ENCODE data around the gene HEMK1.

The HEMK1 gene

GRCh38 chr3:50617096-50617791 lies 47.9 kb downstream of the HEMK1 start, which contains the start of gene MAPKAPK3:
MAPKAPK3 (plus strand) TSS chr3:50617151; CDS start chr3:50617566, 415 bp downstream.
- DNase-seq, result peak; percentile 22 to 30

GRCh38 chr3:50617911-50618481 lies 48.7 kb downstream of the HEMK1 start:
- DNase-seq, result peak in 1 of 2 experiments; percentile 22

- peak; percentile 96 for DNase-seq
Observed at GRCh38 chr3:50620420-50620819, 51.1 kb downstream of the HEMK1 start.

- no peak for DNase-seq
Observed at GRCh38 chr3:50620820-50621219, 51.5 kb downstream of the HEMK1 start.

DNA sequence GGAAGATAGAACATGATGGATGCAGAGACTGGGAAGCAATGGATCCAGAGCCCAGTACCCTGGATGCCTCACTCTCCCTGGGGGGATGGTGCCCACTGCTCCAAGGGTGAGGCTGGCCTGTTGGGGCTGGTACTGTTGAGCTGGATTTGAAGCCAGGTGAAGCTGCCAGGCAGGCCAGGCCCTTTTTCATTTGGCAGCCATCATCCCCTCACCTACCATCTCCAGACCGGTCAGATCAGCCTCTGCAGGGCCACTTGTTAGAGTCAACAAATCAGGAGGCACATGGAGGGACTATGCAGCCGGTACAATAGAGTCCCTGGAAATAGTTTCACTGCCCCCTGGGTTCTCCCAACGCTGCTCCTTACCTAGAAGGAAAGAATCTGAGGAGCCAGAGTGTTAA lies 53.6 kb downstream of the HEMK1 start:
- DNase-seq, result no peak

GRCh38 chr3:50623840-50624474 lies 54.6 kb downstream of the HEMK1 start:
- peak; percentile 50 to 56 for DNase-seq

- DNase-seq, result no peak
Observed at GRCh38 chr3:50624634-50625033, 55.3 kb downstream of the HEMK1 start.

DNA sequence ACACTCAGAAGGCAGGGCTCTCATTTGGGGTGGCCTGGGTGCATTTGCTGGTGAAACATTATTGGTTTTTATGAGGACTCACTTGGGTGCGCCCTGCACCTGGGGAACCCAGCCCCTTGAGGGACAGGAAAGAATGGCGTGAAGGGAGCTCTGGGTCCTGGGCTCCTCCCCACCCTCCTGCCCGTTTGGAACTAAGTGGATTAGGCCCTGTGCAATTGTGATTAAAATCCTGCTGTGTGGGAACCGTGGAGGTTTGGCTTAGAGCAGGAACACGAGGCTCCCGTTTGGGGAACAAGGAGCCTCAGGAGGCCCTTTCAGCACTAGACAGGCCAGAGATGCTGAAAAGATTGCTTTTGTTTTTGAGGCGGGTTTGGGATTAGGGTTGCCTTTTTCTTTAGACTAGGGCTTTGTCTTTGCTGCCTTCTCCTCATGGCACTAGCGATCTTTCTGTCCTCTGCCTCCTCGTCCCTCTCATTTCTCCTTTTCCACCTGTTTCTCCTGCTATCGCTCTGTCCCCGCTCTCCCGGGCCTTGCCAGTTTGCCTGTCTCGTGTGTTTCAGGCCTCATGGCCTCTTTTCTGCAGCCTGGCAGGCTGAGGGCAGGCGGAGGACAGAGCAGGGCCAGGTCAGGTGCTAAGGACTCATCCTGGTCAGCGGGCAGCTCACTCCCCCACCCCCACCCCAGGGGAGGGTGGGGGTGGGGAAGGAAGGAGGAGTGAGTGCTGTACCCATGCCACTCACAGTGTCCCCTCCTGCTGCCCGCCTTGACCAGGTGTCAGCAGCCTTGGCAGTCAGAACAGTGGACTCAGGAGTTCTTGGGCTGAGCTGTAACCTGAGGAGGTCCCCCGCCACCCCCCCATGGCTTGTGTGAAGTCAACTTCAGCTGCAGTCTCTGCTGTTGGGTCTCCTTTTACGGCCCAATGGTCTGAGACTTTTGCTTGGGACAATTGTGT lies 56.2 kb downstream of the HEMK1 start:
- DNase-seq, result no peak

DNA sequence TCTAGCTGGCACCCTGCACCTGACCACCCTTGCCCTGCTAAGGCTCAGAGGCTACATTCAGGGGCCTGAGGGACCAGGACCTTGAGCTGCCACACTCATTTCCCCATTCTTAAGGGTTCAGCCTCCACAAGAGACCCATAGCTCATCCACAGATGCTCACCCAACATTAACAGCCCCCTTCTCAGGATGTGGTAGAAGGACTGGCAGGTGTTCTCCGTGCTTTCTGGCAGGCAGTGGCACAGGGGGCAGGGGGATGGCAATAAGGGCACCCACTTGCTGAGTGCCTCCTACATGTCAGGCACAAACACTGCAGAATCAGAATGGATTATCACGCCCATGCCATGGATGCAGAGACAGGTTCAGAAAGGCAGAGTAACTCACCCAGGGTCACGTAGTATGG lies 57.1 kb downstream of the HEMK1 start:
- DNase-seq, result no peak

GRCh38 chr3:50627407-50628051 lies 58.2 kb downstream of the HEMK1 start:
- DNase-seq, result peak; percentile 22 to 55

- DNase-seq, result no peak
Observed at GRCh38 chr3:50628601-50629000, 59.3 kb downstream of the HEMK1 start.

DNA sequence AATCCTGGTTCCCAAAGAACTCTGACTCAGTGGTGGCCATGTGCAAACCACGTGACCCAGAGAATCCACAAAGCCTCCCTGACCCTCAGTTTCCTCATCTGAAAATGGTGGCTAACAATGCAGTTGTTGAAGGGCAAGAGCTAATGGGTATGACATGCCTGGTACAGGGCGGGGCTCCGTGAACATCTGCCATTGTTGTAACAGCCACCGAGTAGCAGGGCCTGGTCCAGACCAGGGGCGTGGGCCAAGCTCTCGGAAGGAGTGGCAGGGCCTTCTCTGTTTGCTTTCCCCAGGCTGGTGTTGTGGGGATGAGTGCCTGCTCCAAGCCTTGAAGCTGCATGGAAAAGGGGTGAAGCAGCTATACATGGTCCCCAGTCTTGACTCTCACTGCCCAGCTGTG lies 61.1 kb downstream of the HEMK1 start:
- DNase-seq, result no peak

DNA sequence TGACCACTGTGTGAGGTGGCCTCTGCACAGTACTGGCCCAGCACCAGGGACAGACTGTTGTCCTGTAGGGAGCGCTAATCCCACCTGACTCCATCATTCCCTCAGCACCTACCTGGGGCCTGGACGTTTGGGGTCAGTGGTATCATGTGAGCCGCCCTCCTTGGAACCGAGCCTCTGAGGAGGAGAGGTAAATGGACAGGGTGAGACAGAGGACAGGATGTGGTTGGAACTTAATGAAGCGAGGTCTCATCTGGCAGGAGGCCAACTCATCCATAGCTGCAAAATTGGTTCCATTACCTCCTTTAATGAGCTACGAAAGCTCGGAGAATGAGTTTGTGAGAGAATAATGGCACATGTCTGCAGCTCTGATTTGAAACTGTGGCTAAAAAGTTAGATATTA lies 61.6 kb downstream of the HEMK1 start:
- no peak for DNase-seq

GRCh38 chr3:50632450-50632849 lies 63.1 kb downstream of the HEMK1 start:
- DNase-seq, result peak; percentile 87 to 88

- DNase-seq, result peak in 1 of 2 experiments; percentile 19
Observed at GRCh38 chr3:50633230-50633790, 64.0 kb downstream of the HEMK1 start.

DNA sequence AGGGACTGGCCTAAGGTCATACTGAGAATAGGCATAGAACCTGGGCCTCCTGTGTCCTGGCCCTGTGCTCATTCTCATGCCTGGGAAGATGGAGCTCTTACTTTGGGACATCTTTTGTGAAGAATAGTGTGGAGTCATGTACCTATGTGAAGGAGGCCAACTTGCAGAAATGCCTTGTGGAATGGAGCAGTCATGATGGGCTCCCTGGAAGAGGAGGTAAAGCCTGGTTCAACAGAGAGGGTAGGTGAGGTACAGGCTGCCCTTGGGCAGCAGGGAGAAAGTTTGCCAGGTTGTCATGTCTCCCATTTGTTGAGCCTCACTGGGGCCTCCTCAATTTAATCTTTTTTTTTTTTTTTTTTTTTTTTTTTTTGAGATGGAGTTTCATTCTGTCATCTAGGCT lies 65.7 kb downstream of the HEMK1 start:
- no peak for DNase-seq

DNA sequence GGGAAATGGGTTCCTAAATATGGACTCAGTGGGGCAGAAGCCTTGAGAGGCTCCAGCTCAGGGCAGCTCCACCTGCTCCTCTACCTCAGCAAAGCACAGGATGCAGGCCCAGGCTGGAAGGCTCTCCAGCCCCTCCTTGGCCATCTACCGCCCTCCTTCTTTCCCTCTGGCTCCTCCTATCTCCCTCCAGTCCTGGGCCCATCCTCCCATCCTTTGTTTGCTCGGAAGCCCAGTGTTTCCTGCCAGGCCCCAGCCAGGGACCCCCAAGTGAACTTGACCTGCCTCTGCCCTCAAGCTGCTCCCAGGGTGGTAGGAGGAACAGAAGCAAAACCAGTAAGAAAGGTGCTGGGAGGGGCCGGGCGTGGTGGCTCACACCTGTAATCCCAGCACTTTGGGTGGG lies 67.7 kb downstream of the HEMK1 start:
- no peak for DNase-seq

DNA sequence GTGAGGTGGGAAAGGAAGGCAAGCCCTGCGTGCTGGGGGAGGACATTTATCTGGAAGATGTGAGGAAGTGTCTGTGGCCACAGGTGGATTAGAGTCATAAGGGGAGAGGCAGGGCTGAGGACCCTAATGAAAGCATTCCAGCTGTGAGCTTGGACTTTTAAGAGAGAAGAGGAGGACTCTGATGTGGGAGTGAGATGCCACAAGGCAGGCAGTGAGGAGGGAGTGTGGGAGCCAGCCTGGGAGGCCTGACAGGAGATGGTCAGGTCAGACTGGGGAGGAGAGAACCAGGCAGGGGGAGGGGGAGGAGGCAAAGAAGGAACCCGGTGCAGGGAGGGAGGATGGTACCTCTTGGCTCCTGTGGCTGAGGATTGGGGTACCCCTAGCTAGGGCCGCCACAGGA lies 68.6 kb downstream of the HEMK1 start:
- no peak for DNase-seq

DNA sequence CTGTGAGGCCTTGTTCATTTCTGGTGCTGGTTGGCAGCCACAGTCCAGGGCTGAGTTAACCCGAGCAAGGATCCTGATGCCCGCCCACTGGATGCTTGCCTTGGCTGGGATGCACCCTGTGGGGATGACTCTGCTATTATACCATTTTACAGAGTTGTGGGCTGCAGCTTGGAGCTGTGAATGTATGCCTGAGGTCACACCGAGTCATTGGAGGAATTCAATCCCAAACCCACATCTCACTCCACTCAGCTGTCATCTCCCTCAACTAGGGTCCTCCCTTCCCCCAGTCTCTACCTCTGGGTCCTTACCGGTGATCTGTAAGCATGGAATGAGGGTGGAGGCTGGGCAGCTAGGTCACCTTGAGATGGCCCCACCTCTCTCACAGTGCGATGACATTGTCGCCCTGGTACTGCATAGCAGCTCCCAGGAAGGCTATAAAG lies 69.8 kb downstream of the HEMK1 start:
- no peak for DNase-seq

DNA sequence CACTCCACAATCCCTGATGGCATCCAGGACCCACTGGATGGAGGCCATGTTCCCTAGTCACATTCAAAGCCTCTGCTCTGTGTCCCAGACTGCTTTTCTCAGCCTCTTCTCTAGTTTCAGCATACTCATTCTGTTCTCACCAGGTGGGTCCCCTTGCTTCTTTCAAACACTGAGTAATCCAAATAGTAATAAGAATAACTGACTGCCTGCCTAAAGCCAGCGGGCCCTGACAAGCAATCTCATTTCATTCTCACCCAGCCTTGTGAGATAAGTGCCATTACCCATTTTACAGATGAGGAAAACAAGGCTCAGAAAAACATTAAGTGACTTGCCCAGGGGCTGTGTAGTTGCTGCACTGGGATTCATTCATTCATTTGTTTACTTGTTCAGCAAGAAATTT lies 73.1 kb downstream of the HEMK1 start:
- no peak for DNase-seq

DNA sequence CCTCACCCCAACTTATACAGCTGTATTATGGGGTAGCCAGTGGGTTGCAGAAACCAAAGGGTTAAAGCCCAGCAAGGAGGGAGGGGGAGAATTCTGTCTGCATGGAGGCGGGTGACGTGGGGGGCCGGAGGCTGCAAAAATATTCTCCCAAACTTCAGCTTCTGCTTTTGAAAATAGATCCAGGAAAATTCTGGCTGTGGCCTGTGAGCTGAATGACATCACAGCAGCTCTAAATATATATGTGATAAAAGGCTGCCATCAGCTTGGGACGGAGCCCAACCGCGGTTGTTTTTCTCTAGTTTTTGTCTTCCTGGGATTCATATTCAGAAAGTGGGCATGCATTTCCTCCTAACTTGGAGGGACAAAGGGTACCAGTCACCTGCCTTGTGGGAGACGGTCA lies 75.2 kb downstream of the HEMK1 start:
- DNase-seq, result no peak

GRCh38 chr3:50645378-50645777 lies 76.1 kb downstream of the HEMK1 start:
- no peak for DNase-seq

Data from Kasumi-1 (cell line).